Aorta (tissue), 5 donors: ENCODE data around the gene TMEM273. TPM values are rescaled to one million over a fixed set of nuclear protein-coding genes. Genes with fewer than 3 reads are reported as not detected.

Experiments
- ATAC-seq: fragments of 200-7000 bp; cut with Tn5 transposase; one replicate; pipeline ENCODE4 v1.9.1; 2022; ENCODE audit warnings: moderate library complexity; ENCODE audit not compliant: low FRiP score
- DNase-seq, 2 donors: peaks; one replicate each; pipeline ENCODE4 v3.0.0-alpha.2; 2020
- H3K27ac ChIP-seq, 2 donors: one replicate each; pipeline ENCODE4 v1.5.1; 2013; ENCODE audit warnings: low read length in 2 of 2, mild to moderate bottlenecking in 2 of 2, moderate library complexity in 2 of 2, control low read depth in 1 of 2, inconsistent platforms in 1 of 2, low read depth in 1 of 2
- H3K27me3 ChIP-seq, 2 donors: one replicate each; pipeline ENCODE4 v1.6.1; 2013; ENCODE audit warnings: control low read depth in 1 of 2, low read length in 1 of 2, mild to moderate bottlenecking in 1 of 2, moderate library complexity in 1 of 2; ENCODE audit not compliant: insufficient read depth in 2 of 2, control insufficient read depth in 1 of 2
- H3K36me3 ChIP-seq, 2 donors: one replicate each; pipeline ENCODE4 v1.6.1; 2013; ENCODE audit warnings: control low read depth in 1 of 2, low read length in 1 of 2, mild to moderate bottlenecking in 1 of 2; ENCODE audit not compliant: insufficient read depth in 2 of 2, control insufficient read depth in 1 of 2
- H3K4me1 ChIP-seq, 2 donors: one replicate each; pipeline ENCODE4 v1.6.1; 2013; ENCODE audit warnings: low read length in 2 of 2, control low read depth in 1 of 2, mild to moderate bottlenecking in 1 of 2, moderate library complexity in 1 of 2; ENCODE audit not compliant: insufficient read depth in 2 of 2, control insufficient read depth in 1 of 2
- H3K4me3 ChIP-seq, 2 donors: one replicate each; pipeline ENCODE4 v1.5.1; 2013; ENCODE audit warnings: low read length in 2 of 2, control low read depth in 1 of 2, mild to moderate bottlenecking in 1 of 2
- H3K9me3 ChIP-seq: one replicate; pipeline ENCODE4 v1.6.1; 2013; ENCODE audit warnings: mild to moderate bottlenecking, low read length; ENCODE audit not compliant: control insufficient read depth
- WGBS, 2 donors: extraction: QIAGEN DNeasy Blood & Tissue Kit; methylation state at CpG; one replicate each; pipeline ENCODE4 v1.1.7; 2013; 5-methylcytosine and 5-hydroxymethylcytosine counted together
- intact Hi-C, 2 donors: fragments of 100-400 bp; cut with DNase I; formaldehyde crosslinking; loops; one replicate each; pipeline versions ENCODE4 v1.14.2 to v1.15.0; 2022
- polyA plus RNA-seq, 2 donors: library from polyadenylated mRNA; stranded (reverse); fragments of 200-250 nt; gene quantifications; one replicate each; pipeline ENCODE4 v1.2.3, GENCODE V29; 2013
- total RNA-seq, 2 donors: library from RNA; stranded (reverse); fragmentation: NEBNext Ultra II Directional; extraction: Animal tissue kit (Norgen Biotek cat#: 25700); gene quantifications; one replicate each; pipeline ENCODE4 v1.2.1, GENCODE V29; 2021
- donor health status: healthy with polysubstance abuse.
- donor health status: Bipolar disorder and iron deficiency.
- donor health status: DM: no; HTN: no; CAD: no.
- donor health status: DM: no; HTN: no; CAD: no.
- donor health status: DM: yes; HTN: yes; CAD: no.

TMEM273 gene
- total and polyA plus RNA-seq, 4 donors = 3.1 to 44.7 (median 13.9) TPM

DNA sequence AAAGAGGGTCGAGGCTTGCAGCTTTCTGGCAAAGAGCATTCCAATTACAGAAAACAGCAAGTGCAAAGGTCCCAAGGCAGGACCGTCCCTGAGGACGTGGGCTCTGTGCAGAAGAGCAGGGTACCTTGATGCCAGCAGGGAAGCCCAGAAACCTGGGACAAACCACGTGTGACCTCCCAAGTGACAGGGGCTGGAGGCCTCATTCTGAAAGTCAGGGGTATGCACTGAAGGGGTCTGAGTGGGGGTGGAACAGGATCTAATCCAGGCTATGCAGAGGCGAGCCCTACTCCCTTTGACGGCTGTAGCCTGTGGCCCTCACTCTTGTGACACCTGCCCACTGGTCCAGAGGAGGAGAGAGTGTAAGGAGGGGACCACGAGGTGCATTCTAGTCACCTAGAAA lies 22.9 kb downstream of the TMEM273 start:
- H3K4me1 ChIP-seq = no peaks in the 10 kb centered on the region
- H3K36me3 ChIP-seq = no peaks in the 10 kb centered on the region
- no peak overlapping the region for H3K4me3 ChIP-seq
- DNase-seq (no peak), ATAC-seq (no peak)
- no peaks in the 10 kb centered on the region for H3K27me3 ChIP-seq
- intact Hi-C loops = loop anchor here (2.0 to 10.0 kb wide), 3 partner anchors 184 to 800 kb away; no protein-coding TSS in a partner anchor
- H3K27ac ChIP-seq = no peak overlapping the region
- 88 to 91% methylated on average over 7 of the region's 7 CpGs for WGBS, 2 donors
- no peaks in the 10 kb centered on the region for H3K9me3 ChIP-seq

DNA sequence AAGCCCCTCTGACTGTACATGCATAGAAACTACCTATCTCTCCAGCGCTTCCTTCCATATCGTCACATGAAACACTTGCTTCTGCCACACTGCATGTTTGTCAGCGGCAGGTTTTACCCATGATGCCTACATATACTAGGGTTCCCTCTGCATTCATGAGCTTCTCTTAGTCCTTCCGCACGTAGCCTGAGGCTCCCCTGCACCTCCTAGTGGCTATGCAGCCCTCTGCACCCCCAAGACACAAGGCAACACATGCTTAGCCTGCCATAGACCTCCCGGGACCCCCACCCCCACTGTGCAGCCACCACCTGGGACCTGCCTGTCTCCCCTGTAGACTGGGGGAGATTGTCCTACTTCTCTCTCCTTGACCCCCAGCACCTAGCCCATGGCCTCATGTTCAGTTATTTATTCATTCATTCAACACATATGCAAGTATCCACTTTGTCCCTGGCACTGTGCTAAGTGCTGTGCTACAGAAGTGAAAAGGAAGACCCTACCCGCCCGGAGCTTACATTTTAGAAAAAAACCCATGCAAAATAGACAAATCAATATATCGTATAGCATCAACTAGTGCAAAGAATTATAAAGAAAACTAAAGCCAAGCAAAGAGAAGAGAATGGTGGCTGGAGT lies 23.5 kb downstream of the TMEM273 start:
- H3K27me3 ChIP-seq = no peaks in the 10 kb centered on the region
- H3K4me3 ChIP-seq = no peak overlapping the region
- intact Hi-C loops = loop anchor here (2.0 to 10.0 kb wide), 4 partner anchors 184 to 800 kb away; no protein-coding TSS in a partner anchor
- no peaks in the 10 kb centered on the region for H3K36me3 ChIP-seq
- no peak for DNase-seq
- H3K4me1 ChIP-seq = no peaks in the 10 kb centered on the region
- no peak for ATAC-seq
- WGBS, 2 donors = 48 to 55% methylated on average over 9 of the region's 9 CpGs
- no peak overlapping the region for H3K27ac ChIP-seq
- no peaks in the 10 kb centered on the region for H3K9me3 ChIP-seq

DNA sequence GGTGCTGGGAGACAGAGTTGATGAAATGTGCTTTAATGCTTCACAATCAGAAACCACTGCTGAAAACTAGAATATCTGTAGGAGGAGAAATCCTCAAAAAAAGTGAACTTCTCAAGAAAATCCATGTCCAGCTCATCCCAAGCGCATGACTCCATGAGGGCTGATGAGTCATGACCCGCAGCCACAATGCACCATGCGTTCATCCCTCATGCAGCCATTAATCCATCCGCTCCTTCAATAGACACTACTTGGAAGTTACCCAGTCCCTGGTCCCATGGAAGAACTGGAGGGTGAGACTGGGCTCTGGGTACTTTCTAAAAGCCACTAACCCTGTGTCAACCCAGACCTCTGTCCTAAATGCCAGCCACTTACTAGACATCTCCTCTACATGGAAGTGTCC lies 24.4 kb downstream of the TMEM273 start:
- no peaks in the 10 kb centered on the region for H3K36me3 ChIP-seq
- intact Hi-C loops = loop anchor here (2.0 to 10.0 kb wide), 4 partner anchors 183 to 799 kb away; no protein-coding TSS in a partner anchor
- H3K4me1 ChIP-seq = no peaks in the 10 kb centered on the region
- H3K4me3 ChIP-seq = no peak overlapping the region
- H3K27ac ChIP-seq = no peak overlapping the region
- ATAC-seq = no peak
- DNase-seq = no peak
- H3K9me3 ChIP-seq = no peaks in the 10 kb centered on the region
- H3K27me3 ChIP-seq = no peaks in the 10 kb centered on the region
- 97 to 100% methylated on average over 4 of the region's 4 CpGs for WGBS, 2 donors

DNA sequence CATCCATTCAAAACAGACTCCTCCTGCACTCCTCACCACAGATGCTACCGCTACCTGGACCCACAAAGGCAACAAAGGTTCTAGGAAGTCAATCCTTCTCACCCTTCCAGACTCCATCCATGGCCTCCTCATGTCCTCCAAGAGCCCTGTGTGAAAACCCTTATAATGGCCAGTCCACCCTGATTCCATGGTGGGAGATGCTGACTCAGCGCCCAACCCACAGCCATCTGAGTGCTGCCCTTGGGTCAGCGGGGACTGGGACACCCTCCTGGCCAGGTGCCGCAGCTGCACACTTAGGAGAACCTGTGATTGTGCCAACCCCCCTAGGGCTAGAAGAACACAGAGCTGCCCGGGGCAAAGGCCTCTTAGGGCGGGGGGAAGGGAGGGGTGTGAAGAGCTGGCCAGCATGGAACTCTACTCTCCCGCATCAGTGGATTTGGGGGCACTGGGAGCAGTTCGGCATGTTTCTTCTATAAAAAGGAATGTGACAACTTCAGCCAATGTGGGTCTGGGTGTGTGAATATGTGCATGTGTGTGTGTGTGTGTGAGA lies 25.4 kb downstream of the TMEM273 start:
- Histone ChIP-seq H3K27me3 (no peaks in the 10 kb centered on the region), H3K27ac (no peak overlapping the region), H3K4me1 (no peaks in the 10 kb centered on the region), H3K4me3 (no peak overlapping the region), H3K36me3 (no peaks in the 10 kb centered on the region), H3K9me3 (no peaks in the 10 kb centered on the region)
- intact Hi-C loops = loop anchor here (5.0 to 10.0 kb wide), 3 partner anchors 506 to 798 kb away; no protein-coding TSS in a partner anchor
- ATAC-seq (no peak), DNase-seq (no peak)
- 82 to 90% methylated on average over 8 of the region's 8 CpGs for WGBS, 2 donors

DNA sequence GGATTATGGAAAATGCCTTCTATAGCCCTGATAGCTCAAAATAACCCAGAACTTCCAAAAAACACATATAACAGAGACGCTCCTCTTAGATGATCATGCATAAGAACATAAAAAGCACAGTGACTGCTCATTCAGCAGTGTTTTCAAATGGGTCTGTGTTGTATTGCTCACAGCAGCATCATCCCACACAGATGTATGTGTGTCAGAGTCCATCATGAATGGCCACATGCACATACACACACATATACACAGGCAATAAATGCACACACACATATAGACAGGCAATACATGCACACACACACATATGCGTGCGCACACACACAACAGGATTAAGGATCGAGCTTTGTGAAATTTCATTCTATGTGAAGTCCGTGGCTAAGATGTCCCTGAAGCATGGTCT lies 26.1 kb downstream of the TMEM273 start:
- intact Hi-C loops = loop anchor here (5.0 to 10.0 kb wide), 3 partner anchors 505 to 797 kb away; no protein-coding TSS in a partner anchor
- Histone ChIP-seq H3K9me3 (no peaks in the 10 kb centered on the region), H3K27ac (no peak overlapping the region), H3K36me3 (no peaks in the 10 kb centered on the region), H3K4me3 (no peak overlapping the region), H3K27me3 (no peaks in the 10 kb centered on the region), H3K4me1 (no peaks in the 10 kb centered on the region)
- DNase-seq (no peak), ATAC-seq (no peak)
- WGBS, 2 donors = 76 to 78% methylated on average over 5 of the region's 5 CpGs

DNA sequence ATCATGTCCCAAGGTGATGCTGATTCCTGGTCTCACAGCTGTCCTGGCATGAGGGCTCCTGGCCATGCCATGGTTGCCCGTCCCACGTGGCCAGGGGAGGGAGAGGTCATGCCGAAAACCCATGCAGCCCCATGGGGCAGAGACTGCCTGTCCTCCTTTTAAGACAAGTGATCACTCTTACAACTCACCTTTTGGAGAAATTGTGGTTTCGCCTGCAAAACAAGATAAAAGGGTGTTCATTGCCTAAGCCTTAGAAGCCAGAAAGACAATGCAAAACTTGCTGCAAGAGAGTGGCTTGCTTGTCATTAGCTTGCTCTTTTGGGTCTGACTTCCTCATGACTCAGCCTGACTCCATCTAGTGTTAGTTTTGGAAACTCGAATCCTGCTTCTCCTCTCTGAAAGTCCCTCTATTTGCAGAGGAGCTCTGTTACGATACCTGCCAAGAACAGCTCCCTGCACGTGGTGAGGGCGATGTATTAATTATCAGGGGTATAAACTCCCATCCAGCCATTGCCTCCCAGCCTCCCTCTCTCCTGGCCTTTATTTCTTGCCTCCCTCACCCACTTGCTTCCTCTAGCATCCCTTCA lies 26.7 kb downstream of the TMEM273 start:
- Histone ChIP-seq H3K27me3 (no peaks in the 10 kb centered on the region), H3K36me3 (no peaks in the 10 kb centered on the region), H3K4me3 (no peak overlapping the region), H3K27ac (no peak overlapping the region), H3K4me1 (no peaks in the 10 kb centered on the region), H3K9me3 (no peaks in the 10 kb centered on the region)
- 37 to 41% methylated on average over 8 of the region's 8 CpGs for WGBS, 2 donors
- no peak for DNase-seq
- intact Hi-C loops = loop anchor here (2.0 to 10.0 kb wide), 4 partner anchors 503 to 797 kb away; no protein-coding TSS in a partner anchor
- ATAC-seq = peak; percentile 71

DNA sequence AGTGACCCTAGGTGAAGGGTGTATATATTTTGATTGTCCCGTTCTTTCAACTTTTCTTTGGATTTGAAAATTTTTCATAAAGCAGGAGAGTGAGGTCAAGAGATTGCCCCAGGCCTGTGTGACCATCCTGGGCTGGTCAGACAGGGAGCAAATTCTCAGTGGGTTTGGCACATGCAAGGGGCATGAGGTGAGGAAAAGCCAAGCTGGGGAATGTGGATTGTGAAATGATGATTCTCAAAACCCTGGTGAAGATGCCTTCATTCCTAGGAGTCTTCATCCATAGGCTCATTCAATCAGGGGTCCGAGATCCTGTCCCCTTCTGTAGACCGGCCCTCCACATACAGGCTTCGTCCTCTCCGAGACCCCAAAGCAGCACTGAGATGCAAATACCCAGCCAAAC lies 27.4 kb downstream of the TMEM273 start:
- ATAC-seq = no peak
- H3K27me3 ChIP-seq = no peaks in the 10 kb centered on the region
- no peak for DNase-seq
- no peaks in the 10 kb centered on the region for H3K4me1 ChIP-seq
- intact Hi-C loops = loop anchor here (1.0 to 10.0 kb wide), 5 partner anchors 180 to 796 kb away; no protein-coding TSS in a partner anchor
- H3K36me3 ChIP-seq = no peaks in the 10 kb centered on the region
- no peaks in the 10 kb centered on the region for H3K9me3 ChIP-seq
- 96 to 98% methylated on average over 5 of the region's 5 CpGs for WGBS, 2 donors
- no peak overlapping the region for H3K27ac ChIP-seq
- no peak overlapping the region for H3K4me3 ChIP-seq

DNA sequence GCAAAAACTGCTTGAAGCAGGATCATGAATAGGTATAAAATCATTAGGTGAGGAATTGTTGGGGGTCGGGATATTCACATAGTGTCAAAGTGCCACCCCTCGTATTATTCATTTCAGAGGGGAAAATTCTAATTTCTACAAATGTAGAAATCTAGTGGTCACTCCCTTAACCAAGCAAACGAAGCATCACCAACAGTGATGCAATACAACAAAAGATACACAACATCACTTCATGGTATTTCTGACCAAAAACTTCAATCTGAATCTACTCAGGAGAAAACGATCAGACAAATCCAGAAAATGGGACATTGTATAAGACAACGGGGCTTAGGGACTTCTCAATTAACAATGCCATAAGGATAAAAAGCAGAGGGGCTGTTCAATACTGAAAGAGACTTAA lies 28.1 kb downstream of the TMEM273 start:
- Histone ChIP-seq H3K4me1 (no peaks in the 10 kb centered on the region), H3K27ac (no peak overlapping the region), H3K36me3 (no peaks in the 10 kb centered on the region), H3K9me3 (no peaks in the 10 kb centered on the region), H3K27me3 (no peaks in the 10 kb centered on the region), H3K4me3 (no peak overlapping the region)
- ATAC-seq (no peak), DNase-seq (no peak)
- 90 to 93% methylated on average over 5 of the region's 5 CpGs for WGBS, 2 donors
- intact Hi-C loops = loop anchor here (1.0 to 10.0 kb wide), 5 partner anchors 179 to 795 kb away; no protein-coding TSS in a partner anchor
